ENCODE results near the gene PNO1. TPM values are rescaled to one million over a fixed set of nuclear protein-coding genes. Genes with fewer than 3 reads are reported as not detected.

Gene PNO1
- total and polyA plus RNA-seq, 2 donors (not counting 3 experiments of a cell fraction or from before 2014, with no cell fraction given): 9.4 to 25.6 TPM

- ChIA-PET CTCF (interaction anchor here (1.1 to 1.2 kb wide), 2 partner anchors 17 to 18 kb away, joined by 4 to 6 read pairs; no protein-coding TSS in a partner anchor), POLR2A (no interaction called here)
- Histone ChIP-seq H3K9me1 (replicated peaks; ENCODE audit: control insufficient read depth, extremely low read depth, insufficient read depth, low read length) (no peaks in the 10 kb centered on the region), H3K4me2 (ENCODE audit: insufficient read depth, low read length) (no peak overlapping the region), H3K27me3 (ENCODE audit: control insufficient read depth in 2 of 2, insufficient read depth in 2 of 2, low read length in 2 of 2) (no peaks in the 10 kb centered on the region), H4K20me1 (replicated peaks; ENCODE audit: control insufficient read depth, extremely low read depth, insufficient read depth, low read length) (peaks cover 8% of the 10 kb centered on the region), H3K36me3 (ENCODE audit: control insufficient read depth in 2 of 2, extremely low read depth in 1 of 2, insufficient read depth in 2 of 2, low read length in 2 of 2) (no peaks in the 10 kb centered on the region), H3K4me1 (ENCODE audit: control insufficient read depth, extremely low read depth, insufficient read depth, low read length) (peaks cover 5% of the 10 kb centered on the region), H3K79me2 (ENCODE audit: control insufficient read depth, insufficient read depth, low read length) (peaks cover 97% of the 10 kb centered on the region), H3K9ac (replicated peaks; ENCODE audit: extremely low read depth, insufficient read depth, low read length) (no peak overlapping the region), H2AFZ (ENCODE audit: low read depth, low read length) (no peak overlapping the region), H3K4me3 (replicated peaks in 1 of 3; ENCODE audit: insufficient read depth in 1 of 3, low read depth in 1 of 3, low read length in 3 of 3) (no peak overlapping the region), H3K27ac (ENCODE audit: insufficient read depth, low read depth, low read length) (no peak overlapping the region), H3K9me3 (replicated peaks; ENCODE audit: control insufficient read depth, insufficient read depth, low read length) (no peaks in the 10 kb centered on the region)
- dilution Hi-C loops (cut with MboI; ENCODE audit: extremely low pct_ligation_motif_present, low sequenced_read_pairs): no loop called here
- intact Hi-C loops (cut with micrococcal nuclease): no loop called here
- no TSS peak for BruUV-seq (replicated peaks)
- FAIRE-seq (no peak), DNase-seq (ENCODE audit: low read depth, low spot score) (no peak)
- TF ChIP-seq POLR2A (IDR thresholded peaks at IDR 0.05; ENCODE audit: low read depth, low read length) (no peak), MYC (IDR thresholded peaks at IDR 0.05; ENCODE audit: low read depth, low read length) (no peak), EZH2 (IDR thresholded peaks at IDR 0.05; ENCODE audit: borderline replicate concordance, low read depth, low read length, severe bottlenecking) (no peak)
Measured at GRCh38 chr2:68214381-68214780, 56.7 kb downstream of the PNO1 start.

- Histone ChIP-seq H3K9ac (replicated peaks; ENCODE audit: extremely low read depth, insufficient read depth, low read length) (no peak overlapping the region), H3K27me3 (ENCODE audit: control insufficient read depth in 2 of 2, insufficient read depth in 2 of 2, low read length in 2 of 2) (no peaks in the 10 kb centered on the region), H4K20me1 (replicated peaks; ENCODE audit: control insufficient read depth, extremely low read depth, insufficient read depth, low read length) (peaks cover 8% of the 10 kb centered on the region), H3K27ac (ENCODE audit: insufficient read depth, low read depth, low read length) (no peak overlapping the region), H3K79me2 (ENCODE audit: control insufficient read depth, insufficient read depth, low read length) (peaks cover 99% of the 10 kb centered on the region), H3K4me3 (replicated peaks in 1 of 3; ENCODE audit: insufficient read depth in 1 of 3, low read depth in 1 of 3, low read length in 3 of 3) (no peak overlapping the region), H3K4me2 (ENCODE audit: insufficient read depth, low read length) (no peak overlapping the region), H3K4me1 (ENCODE audit: control insufficient read depth, extremely low read depth, insufficient read depth, low read length) (peaks cover 5% of the 10 kb centered on the region), H2AFZ (ENCODE audit: low read depth, low read length) (no peak overlapping the region), H3K36me3 (ENCODE audit: control insufficient read depth in 2 of 2, extremely low read depth in 1 of 2, insufficient read depth in 2 of 2, low read length in 2 of 2) (no peaks in the 10 kb centered on the region), H3K9me3 (replicated peaks; ENCODE audit: control insufficient read depth, insufficient read depth, low read length) (no peaks in the 10 kb centered on the region), H3K9me1 (replicated peaks; ENCODE audit: control insufficient read depth, extremely low read depth, insufficient read depth, low read length) (no peaks in the 10 kb centered on the region)
- POLR2A ChIA-PET: no interaction called here
- no TSS peak for BruUV-seq (replicated peaks)
- FAIRE-seq (peak; percentile 35), DNase-seq (ENCODE audit: low read depth, low spot score) (no peak)
- TF ChIP-seq JUN (IDR thresholded peaks at IDR 0.05; ENCODE audit: borderline replicate concordance, insufficient read depth, insufficient read length, low read depth) (no peak), GATA2 (IDR thresholded peaks at IDR 0.05; ENCODE audit: insufficient read depth, insufficient read length, low read depth, low read length) (no peak), MAX (IDR thresholded peaks at IDR 0.05; ENCODE audit: insufficient read depth, insufficient read length) (no peak), FOS (IDR thresholded peaks at IDR 0.05; ENCODE audit: borderline replicate concordance, insufficient read depth, low read length) (no peak), MYC (IDR thresholded peaks at IDR 0.05; ENCODE audit: low read depth, low read length) (no peak), CTCF (IDR thresholded peaks at IDR 0.05; ENCODE audit: extremely low read depth in 1 of 2, insufficient read depth in 1 of 2, low read depth in 1 of 2, low read length in 2 of 2) (no peak), POLR2A (IDR thresholded peaks at IDR 0.05; ENCODE audit: low read depth, low read length) (no peak), POLR2AphosphoS5 (IDR thresholded peaks at IDR 0.05; ENCODE audit: insufficient read depth, low read depth, low read length) (no peak), EZH2 (IDR thresholded peaks at IDR 0.05; ENCODE audit: borderline replicate concordance, low read depth, low read length, severe bottlenecking) (no peak)
- intact Hi-C loops (cut with micrococcal nuclease): no loop called here
- CTCF ChIA-PET: interaction anchor here (0.9 to 3.4 kb wide), 9 partner anchors 10 to 141 kb away, joined by 3 to 33 read pairs (median 3); no protein-coding TSS in a partner anchor
- dilution Hi-C loops (cut with MboI; ENCODE audit: extremely low pct_ligation_motif_present, low sequenced_read_pairs): no loop called here
Measured at GRCh38 chr2:68216454-68217310, 59.0 kb downstream of the PNO1 start.
